Lung (tissue), 13 donors: Measurements from ENCODE around the gene NAGA. TPM values are rescaled to one million over a fixed set of nuclear protein-coding genes. Genes with fewer than 3 reads are reported as not detected.

Source experiments
- ATAC-seq: fragments of 200-7000 bp; cut with Tn5 transposase; one replicate; pipeline ENCODE4 v1.9.1; 2020; ENCODE audit warnings: moderate number of reproducible peaks; ENCODE audit not compliant: insufficient read depth, low FRiP score
- DNase-seq, 3 donors: peaks; one replicate each; pipeline ENCODE4 v3.0.0-alpha.2; 2013 to 2017
- H3K27ac ChIP-seq, 2 donors: one replicate each; pipeline ENCODE4 v1.5.1; 2013; ENCODE audit warnings: mild to moderate bottlenecking in 2 of 2, moderate library complexity in 2 of 2, control low read depth in 1 of 2, inconsistent platforms in 1 of 2, low read depth in 1 of 2, low read length in 1 of 2
- H3K27me3 ChIP-seq, 3 donors: one replicate each; pipeline ENCODE4 v1.5.1; 2013; ENCODE audit warnings: low read length in 2 of 3; ENCODE audit not compliant: control insufficient read depth in 3 of 3, insufficient read depth in 3 of 3
- H3K36me3 ChIP-seq, 4 donors: one replicate each; pipeline ENCODE4 v1.5.1; 2013; ENCODE audit warnings: low read length in 4 of 4, mild to moderate bottlenecking in 1 of 4, moderate library complexity in 1 of 4; ENCODE audit not compliant: control insufficient read depth in 4 of 4, insufficient read depth in 4 of 4
- H3K4me1 ChIP-seq, 5 donors: one replicate each; pipeline ENCODE4 v1.5.1; 2013; ENCODE audit warnings: low read length in 5 of 5, mild to moderate bottlenecking in 2 of 5, moderate library complexity in 1 of 5; ENCODE audit not compliant: control insufficient read depth in 5 of 5, insufficient read depth in 5 of 5
- H3K4me3 ChIP-seq: one replicate; pipeline ENCODE4 v1.5.1; 2013; ENCODE audit warnings: mild to moderate bottlenecking, control low read depth, moderate library complexity
- H3K9ac ChIP-seq, 2 donors: one replicate each; pipeline ENCODE4 v1.5.1; 2013; ENCODE audit warnings: low read length in 2 of 2, control low read depth in 1 of 2; ENCODE audit not compliant: insufficient read depth in 1 of 2
- H3K9me3 ChIP-seq, 4 donors: one replicate each; pipeline ENCODE4 v1.5.1; 2013; ENCODE audit warnings: low read length in 3 of 4, mild to moderate bottlenecking in 1 of 4, moderate library complexity in 1 of 4; ENCODE audit not compliant: control insufficient read depth in 4 of 4, insufficient read depth in 3 of 4
- CTCF ChIP-seq: IDR thresholded peaks from 2 replicates; pipeline ENCODE4 v1.5.1; 2012; ENCODE audit warnings: mild to moderate bottlenecking; ENCODE audit errors: control extremely low read depth, extremely low read depth
- WGBS, 2 donors: extraction: QIAGEN DNeasy Blood & Tissue Kit; methylation state at CpG; one replicate each; pipeline ENCODE4 v1.1.7; 2013; 5-methylcytosine and 5-hydroxymethylcytosine counted together
- polyA plus RNA-seq, 2 donors: library from polyadenylated mRNA; stranded (reverse); fragments of 200-250 nt; gene quantifications; one replicate each; pipeline ENCODE4 v1.2.1, GENCODE V29; 2013
- small RNA-seq: library from RNA; depleted of rRNA; stranded (forward); fragments of <200 nt; gene quantifications from one replicate; pipeline ENCODE3, GENCODE V24; 2014; ENCODE audit warnings: low replicate concordance
- total RNA-seq, 2 donors: library from RNA; depleted of rRNA in 1 of 2; stranded (reverse); fragments of >200 nt in 1 of 2; gene quantifications; one replicate each; pipeline ENCODE4 v1.2.1, GENCODE V29; 2014 to 2021
- donor health status: control.
- donor health status: control.
- donor health status: Bipolar disorder and iron deficiency.
- donor health status: healthy.
- donor health status: DM: yes; HTN: yes; CAD: no.

NAGA gene
- total and polyA plus RNA-seq, 4 donors: 9.9 to 48.0 (median 39.6) TPM

DNA sequence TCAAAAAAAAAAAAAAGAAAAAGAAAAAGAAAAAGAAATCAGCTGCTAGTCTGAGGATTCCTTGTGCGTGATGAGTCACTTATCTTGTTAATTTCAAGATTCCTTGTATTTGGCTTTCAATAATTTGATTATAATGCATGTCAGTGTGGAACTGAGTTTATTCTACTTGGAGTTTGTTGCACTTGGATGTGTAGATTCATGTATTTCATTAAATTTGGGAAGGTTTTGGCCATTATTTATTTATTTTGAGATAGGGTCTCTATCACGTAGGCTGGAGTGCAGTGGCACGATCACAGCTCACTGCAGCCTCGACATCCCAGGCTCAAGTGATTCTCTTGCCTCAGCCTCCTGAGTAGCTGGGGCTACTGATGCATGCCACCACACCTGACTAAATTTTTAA lies 57.2 kb downstream of the NAGA start:
- no peak overlapping the region for H3K4me3 ChIP-seq
- no peaks in the 10 kb centered on the region for H3K27me3 ChIP-seq
- WGBS, 2 donors: 82 to 97% methylated on average over 4 of the region's 4 CpGs

GRCh38 chr22:42010778-42011177 lies 59.8 kb downstream of the NAGA start:
- Histone ChIP-seq H3K27me3 (no peaks in the 10 kb centered on the region), H3K9me3 (peaks cover 0 to 16% (median 1%) of the 10 kb centered on the region in 4 donors), H3K4me3 (no peak overlapping the region), H3K4me1 (no peaks in the 10 kb centered on the region), H3K27ac (no peak overlapping the region), H3K9ac (no peak overlapping the region), H3K36me3 (no peaks in the 10 kb centered on the region)
- 88 to 93% methylated on average over 7 of the region's 7 CpGs for WGBS, 2 donors
- DNase-seq: no peak
- no peak for ATAC-seq
- no peak for TF ChIP-seq CTCF

More for the DNA sequence above, 57.2 kb downstream of the NAGA start:
- DNase-seq: no peak
- Histone ChIP-seq H3K27ac (no peak overlapping the region), H3K9ac (no peak overlapping the region), H3K4me1 (no peaks in the 10 kb centered on the region), H3K9me3 (peaks cover 0 to 14% (median 1%) of the 10 kb centered on the region in 4 donors), H3K36me3 (no peaks in the 10 kb centered on the region)
- no peak for ATAC-seq
- no peak for TF ChIP-seq CTCF

Small RNA genes lying within 50 kb of the gene (small RNA-seq; reads per million reads assigned to genes)
- gene SNORD13P1: not detected

Other genes with a start within 250 kb of the NAGA start
- gene SREBF2, start 237.7 kb downstream of the NAGA start, total RNA-seq: 100 to 1,000 TPM in 1 of 2 donors, 10 to 100 TPM in 1; 68.1 to 155 TPM
- 10 to 100 TPM; 70.6 to 81.2 TPM for gene SREBF2, start 237.7 kb downstream of the NAGA start, polyA plus RNA-seq
- under 1 TPM in 1 of 2 donors, not detected in 1; 0.34 TPM for gene SHISA8, start 155.7 kb downstream of the NAGA start, total RNA-seq
- under 1 TPM in 1 of 2 donors, not detected in 1; 0.02 TPM for gene SHISA8, start 155.7 kb downstream of the NAGA start, polyA plus RNA-seq
- 1 to 10 TPM in 1 of 2 donors, under 1 TPM in 1; 0.31 to 1.7 TPM for gene TNFRSF13C, start 144.0 kb downstream of the NAGA start, total RNA-seq
- under 1 TPM; 0.18 to 0.74 TPM for gene TNFRSF13C, start 144.0 kb downstream of the NAGA start, polyA plus RNA-seq
- gene CENPM, start 123.7 kb downstream of the NAGA start, total RNA-seq: 10 to 100 TPM in 1 of 2 donors, 1 to 10 TPM in 1; 9.9 to 11.8 TPM
- gene CENPM, start 123.7 kb downstream of the NAGA start, polyA plus RNA-seq: 10 to 100 TPM; 17.1 to 20.5 TPM
- gene SEPTIN3, start 101.4 kb downstream of the NAGA start, total RNA-seq: under 1 TPM; 0.51 to 0.61 TPM
- 1 to 10 TPM in 1 of 2 donors, under 1 TPM in 1; 0.31 to 1.3 TPM for gene SEPTIN3, start 101.4 kb downstream of the NAGA start, polyA plus RNA-seq
- 1 to 10 TPM; 1.8 to 4.9 TPM for gene WBP2NL, start 72.0 kb downstream of the NAGA start, total RNA-seq
- gene WBP2NL, start 72.0 kb downstream of the NAGA start, polyA plus RNA-seq: under 1 TPM; 0.42 to 0.67 TPM
- gene PHETA2, start 3.4 kb upstream of the NAGA start, total RNA-seq: 10 to 100 TPM; 11.8 to 18.1 TPM
- 10 to 100 TPM; 12.8 to 14.1 TPM for gene PHETA2, start 3.4 kb upstream of the NAGA start, polyA plus RNA-seq
- 100 to 1,000 TPM in 1 of 2 donors, 10 to 100 TPM in 1; 34.7 to 133 TPM for gene SMDT1, start 8.9 kb upstream of the NAGA start, total RNA-seq
- gene SMDT1, start 8.9 kb upstream of the NAGA start, polyA plus RNA-seq: 100 to 1,000 TPM in 1 of 2 donors, 10 to 100 TPM in 1; 67.4 to 167 TPM
- 10 to 100 TPM; 37.9 to 61.5 TPM for gene NDUFA6, start 20.0 kb upstream of the NAGA start, total RNA-seq
- 100 to 1,000 TPM in 1 of 2 donors, 10 to 100 TPM in 1; 78.6 to 118 TPM for gene NDUFA6, start 20.0 kb upstream of the NAGA start, polyA plus RNA-seq
- 1 to 10 TPM in 1 of 2 donors, under 1 TPM in 1; 0.94 to 1.3 TPM for gene CYP2D6, start 60.0 kb upstream of the NAGA start, total RNA-seq
- 1 to 10 TPM in 1 of 2 donors, under 1 TPM in 1; 0.80 to 1.3 TPM for gene CYP2D6, start 60.0 kb upstream of the NAGA start, polyA plus RNA-seq
- gene TCF20, start 199.8 kb upstream of the NAGA start, total RNA-seq: 10 to 100 TPM; 31.4 to 41.5 TPM
- gene TCF20, start 199.8 kb upstream of the NAGA start, polyA plus RNA-seq: 10 to 100 TPM in 1 of 2 donors, 1 to 10 TPM in 1; 9.7 to 13.9 TPM